Liver (tissue), 9 donors: ENCODE data around the gene SLC9A8. TPM values are rescaled to one million over a fixed set of nuclear protein-coding genes. Genes with fewer than 3 reads are reported as not detected.

Experiments
- DNase-seq: peaks from one replicate; pipeline ENCODE4 v3.0.0-alpha.2; 2017; ENCODE audit warnings: low spot score
- H3K27ac ChIP-seq, 2 donors: one replicate each; pipeline ENCODE4 v1.7.0; 2013; ENCODE audit warnings: inconsistent platforms in 2 of 2, low read length in 2 of 2, control low read depth in 1 of 2, low read depth in 1 of 2, mild to moderate bottlenecking in 1 of 2
- H3K27me3 ChIP-seq, 4 donors: one replicate each; pipeline versions ENCODE4 v1.6.1 to v1.7.0; 2013; ENCODE audit warnings: low read length in 3 of 4, inconsistent platforms in 1 of 4, mild to moderate bottlenecking in 1 of 4, moderate library complexity in 1 of 4; ENCODE audit not compliant: control insufficient read depth in 4 of 4, insufficient read depth in 4 of 4
- H3K36me3 ChIP-seq, 4 donors: one replicate each; pipeline versions ENCODE4 v1.6.1 to v1.7.0; 2013; ENCODE audit warnings: low read length in 3 of 4, mild to moderate bottlenecking in 3 of 4, low read depth in 1 of 4, moderate library complexity in 1 of 4; ENCODE audit not compliant: control insufficient read depth in 4 of 4, insufficient read depth in 3 of 4
- H3K4me1 ChIP-seq, 4 donors: one replicate each; pipeline versions ENCODE4 v1.6.1 to v1.7.0; 2013; ENCODE audit warnings: low read length in 3 of 4, mild to moderate bottlenecking in 3 of 4, moderate library complexity in 1 of 4; ENCODE audit not compliant: control insufficient read depth in 4 of 4, insufficient read depth in 4 of 4
- H3K4me3 ChIP-seq, 3 donors: one replicate each; pipeline versions ENCODE4 v1.6.1 to v1.7.0; 2013; ENCODE audit warnings: low read length in 3 of 3, control low read depth in 1 of 3, low read depth in 1 of 3, mild to moderate bottlenecking in 1 of 3
- H3K9ac ChIP-seq, 2 donors: one replicate each; pipeline ENCODE4 v1.7.0; 2013; ENCODE audit warnings: low read length in 2 of 2, mild to moderate bottlenecking in 2 of 2, moderate library complexity in 2 of 2, control low read depth in 1 of 2, low read depth in 1 of 2
- H3K9me3 ChIP-seq, 4 donors: one replicate each; pipeline versions ENCODE4 v1.6.1 to v1.7.0; 2013; ENCODE audit warnings: low read length in 3 of 4; ENCODE audit not compliant: control insufficient read depth in 4 of 4
- EGR1 ChIP-seq, 2 donors: IDR thresholded peaks; 2 replicates each; pipeline ENCODE4 v1.6.1; 2016 to 2018; ENCODE audit warnings: antibody characterized with exemption in 2 of 2, low read depth in 2 of 2
- FOXA1 ChIP-seq: IDR thresholded peaks from 2 replicates; pipeline ENCODE4 v1.6.1; 2016; ENCODE audit warnings: antibody characterized with exemption
- FOXA2 ChIP-seq: IDR thresholded peaks from 2 replicates; pipeline ENCODE4 v1.6.1; 2016; ENCODE audit warnings: antibody characterized with exemption
- GABPA ChIP-seq, 2 donors: IDR thresholded peaks in 1 of 2; conservative IDR thresholded peaks in 1 of 2; 2 replicates each; pipeline ENCODE4 v1.6.1; 2016; ENCODE audit warnings: antibody characterized with exemption in 2 of 2, mild to moderate bottlenecking in 1 of 2, moderate library complexity in 1 of 2
- HNF4A ChIP-seq, 2 donors: conservative IDR thresholded peaks; 2 replicates each; pipeline ENCODE4 v1.6.1; 2016; ENCODE audit warnings: antibody characterized with exemption in 2 of 2, mild to moderate bottlenecking in 2 of 2
- HNF4G ChIP-seq: IDR thresholded peaks from 2 replicates; pipeline ENCODE4 v1.6.1; 2016; ENCODE audit warnings: antibody characterized with exemption
- JUND ChIP-seq, 2 donors: IDR thresholded peaks; 2 replicates each; pipeline ENCODE4 v1.6.1; 2016; ENCODE audit warnings: antibody characterized with exemption in 2 of 2
- NR2F2 ChIP-seq: IDR thresholded peaks from 2 replicates; pipeline ENCODE4 v1.6.1; 2016; ENCODE audit warnings: antibody characterized with exemption
- RAD21 ChIP-seq, 2 donors: IDR thresholded peaks; 2 replicates each; pipeline ENCODE4 v1.6.1; 2016; ENCODE audit warnings: antibody characterized with exemption in 2 of 2, mild to moderate bottlenecking in 2 of 2
- RXRA ChIP-seq, 2 donors: IDR thresholded peaks; 2 replicates each; pipeline ENCODE4 v1.6.1; 2017 to 2018; ENCODE audit warnings: antibody characterized with exemption in 2 of 2, mild to moderate bottlenecking in 1 of 2
- SP1 ChIP-seq: IDR thresholded peaks from 2 replicates; pipeline ENCODE4 v1.6.1; 2018; ENCODE audit warnings: antibody characterized with exemption, mild to moderate bottlenecking
- TAF1 ChIP-seq: conservative IDR thresholded peaks from 2 replicates; pipeline ENCODE4 v1.6.1; 2016; ENCODE audit warnings: antibody characterized with exemption, mild to moderate bottlenecking
- YY1 ChIP-seq: IDR thresholded peaks from 2 replicates; pipeline ENCODE4 v1.6.1; 2016; ENCODE audit warnings: antibody characterized with exemption, mild to moderate bottlenecking
- WGBS: extraction: QIAGEN DNeasy Blood & Tissue Kit; methylation state at CpG from one replicate; pipeline ENCODE4 v1.1.7; 2013; 5-methylcytosine and 5-hydroxymethylcytosine counted together
- polyA plus RNA-seq, 2 donors: library from polyadenylated mRNA; stranded (reverse) in 1 of 2; unstranded in 1 of 2; fragments of 200-250 nt in 1 of 2; fragments of >200 nt in 1 of 2; fragmentation: Nextera tagmentation in 1 of 2; extraction: Ambion mirVana in 1 of 2; gene quantifications; one replicate each; pipeline versions ENCODE4 v1.2.1 to v1.2.3, GENCODE V29; 2013 to 2015
- total RNA-seq, 2 donors: library from RNA; depleted of rRNA; stranded (reverse); fragments of >200 nt; gene quantifications; one replicate each; pipeline ENCODE4 v1.2.3, GENCODE V29; 2014
- TF ChIP-seq, protein P1 (sequence below): IDR thresholded peaks from 2 replicates; pipeline ENCODE4 v1.6.1; 2016; ENCODE audit warnings: antibody characterized with exemption
- TF ChIP-seq, protein P2 (sequence below): IDR thresholded peaks from 2 replicates; pipeline ENCODE4 v1.6.1; 2016; ENCODE audit warnings: antibody characterized with exemption
- TF ChIP-seq, protein P3 (sequence below): IDR thresholded peaks from 2 replicates; pipeline ENCODE4 v1.6.1; 2016; ENCODE audit warnings: antibody characterized with exemption
- TF ChIP-seq, protein P4 (sequence below): IDR thresholded peaks from 2 replicates; pipeline ENCODE4 v1.6.1; 2016; ENCODE audit warnings: antibody characterized with exemption, mild to moderate bottlenecking
- TF ChIP-seq, protein P5 (sequence below): fragments of 150-350 bp; IDR thresholded peaks from 2 replicates; pipeline ENCODE4 v1.5.1; 2017; ENCODE audit warnings: improper control_type of control experiment, low read depth, low read length; ENCODE audit not compliant: missing input control
- donor health status: healthy.
- donor health status: healthy.
- donor health status: healthy.
- donor health status: healthy.
- donor health status: healthy.

SLC9A8 gene
- total and polyA plus RNA-seq, 4 donors = 4.0 to 9.5 (median 8.6) TPM

DNA sequence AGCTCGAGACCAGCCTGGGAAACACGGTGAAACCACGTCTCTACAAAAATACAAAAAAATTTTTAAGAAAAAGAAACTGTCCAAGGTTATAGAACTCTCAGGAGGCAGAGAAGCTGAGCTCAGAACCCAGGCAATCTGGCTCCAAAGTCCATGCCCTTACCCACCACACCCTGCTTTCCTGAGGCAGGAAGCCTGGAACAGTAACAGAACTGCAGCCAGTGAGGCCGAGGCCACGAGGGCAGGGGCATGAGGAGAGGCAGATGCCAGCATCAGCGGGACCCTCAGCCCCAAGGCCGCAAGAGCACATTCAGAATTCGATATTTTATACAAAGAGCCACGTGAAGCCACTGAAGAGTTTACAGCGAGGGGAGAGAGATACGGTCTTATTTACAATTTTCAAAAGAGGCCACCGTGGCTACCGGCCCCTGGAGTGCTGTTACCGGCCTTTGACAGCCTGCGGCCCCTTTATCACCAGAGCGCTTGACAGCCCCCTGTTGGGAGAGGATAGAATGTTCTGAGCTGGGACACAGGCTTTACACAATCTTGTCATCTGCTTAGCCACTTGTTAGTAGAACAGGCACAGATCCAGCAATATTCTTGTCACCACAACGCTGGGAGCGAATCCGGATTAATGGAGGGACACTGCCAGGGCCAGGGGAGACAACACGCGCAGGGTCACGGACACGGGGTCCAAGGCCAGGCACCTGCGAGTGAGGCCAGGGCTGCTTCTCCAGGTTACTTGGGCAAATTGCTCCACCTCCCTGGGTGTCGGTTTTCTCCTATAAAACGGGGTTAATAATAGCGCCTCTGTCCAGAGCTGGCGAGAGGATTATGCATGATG, 97.1 kb downstream of the SLC9A8 start:
- H3K4me1 ChIP-seq = peaks cover 4 to 39% (median 33%) of the 10 kb centered on the region in 4 donors
- WGBS = 28% methylated on average over 28 of the region's 28 CpGs
- H3K36me3 ChIP-seq = peaks cover 5 to 28% (median 9%) of the 10 kb centered on the region in 4 donors
- H3K4me3 ChIP-seq = no peak overlapping the region
- TF ChIP-seq, protein P1, sequence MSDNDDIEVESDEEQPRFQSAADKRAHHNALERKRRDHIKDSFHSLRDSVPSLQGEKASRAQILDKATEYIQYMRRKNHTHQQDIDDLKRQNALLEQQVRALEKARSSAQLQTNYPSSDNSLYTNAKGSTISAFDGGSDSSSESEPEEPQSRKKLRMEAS = no peak
- peak; percentile 88 to 90 for TF ChIP-seq HNF4A (conservative IDR thresholded peaks at IDR 0.05)
- no peak for TF ChIP-seq FOXA2
- TF ChIP-seq TAF1 = no peak
- TF ChIP-seq RXRA (IDR thresholded peaks at IDR 0.05) = peak; percentile 21 to 39
- TF ChIP-seq, protein P2, sequence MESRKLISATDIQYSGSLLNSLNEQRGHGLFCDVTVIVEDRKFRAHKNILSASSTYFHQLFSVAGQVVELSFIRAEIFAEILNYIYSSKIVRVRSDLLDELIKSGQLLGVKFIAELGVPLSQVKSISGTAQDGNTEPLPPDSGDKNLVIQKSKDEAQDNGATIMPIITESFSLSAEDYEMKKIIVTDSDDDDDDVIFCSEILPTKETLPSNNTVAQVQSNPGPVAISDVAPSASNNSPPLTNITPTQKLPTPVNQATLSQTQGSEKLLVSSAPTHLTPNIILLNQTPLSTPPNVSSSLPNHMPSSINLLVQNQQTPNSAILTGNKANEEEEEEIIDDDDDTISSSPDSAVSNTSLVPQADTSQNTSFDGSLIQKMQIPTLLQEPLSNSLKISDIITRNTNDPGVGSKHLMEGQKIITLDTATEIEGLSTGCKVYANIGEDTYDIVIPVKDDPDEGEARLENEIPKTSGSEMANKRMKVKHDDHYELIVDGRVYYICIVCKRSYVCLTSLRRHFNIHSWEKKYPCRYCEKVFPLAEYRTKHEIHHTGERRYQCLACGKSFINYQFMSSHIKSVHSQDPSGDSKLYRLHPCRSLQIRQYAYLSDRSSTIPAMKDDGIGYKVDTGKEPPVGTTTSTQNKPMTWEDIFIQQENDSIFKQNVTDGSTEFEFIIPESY = no peak
- no peak for TF ChIP-seq FOXA1
- TF ChIP-seq, protein P3, sequence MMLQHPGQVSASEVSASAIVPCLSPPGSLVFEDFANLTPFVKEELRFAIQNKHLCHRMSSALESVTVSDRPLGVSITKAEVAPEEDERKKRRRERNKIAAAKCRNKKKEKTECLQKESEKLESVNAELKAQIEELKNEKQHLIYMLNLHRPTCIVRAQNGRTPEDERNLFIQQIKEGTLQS = no peak
- no peak for TF ChIP-seq HNF4G
- TF ChIP-seq SP1 = peak; percentile 71
- TF ChIP-seq, protein P4, sequence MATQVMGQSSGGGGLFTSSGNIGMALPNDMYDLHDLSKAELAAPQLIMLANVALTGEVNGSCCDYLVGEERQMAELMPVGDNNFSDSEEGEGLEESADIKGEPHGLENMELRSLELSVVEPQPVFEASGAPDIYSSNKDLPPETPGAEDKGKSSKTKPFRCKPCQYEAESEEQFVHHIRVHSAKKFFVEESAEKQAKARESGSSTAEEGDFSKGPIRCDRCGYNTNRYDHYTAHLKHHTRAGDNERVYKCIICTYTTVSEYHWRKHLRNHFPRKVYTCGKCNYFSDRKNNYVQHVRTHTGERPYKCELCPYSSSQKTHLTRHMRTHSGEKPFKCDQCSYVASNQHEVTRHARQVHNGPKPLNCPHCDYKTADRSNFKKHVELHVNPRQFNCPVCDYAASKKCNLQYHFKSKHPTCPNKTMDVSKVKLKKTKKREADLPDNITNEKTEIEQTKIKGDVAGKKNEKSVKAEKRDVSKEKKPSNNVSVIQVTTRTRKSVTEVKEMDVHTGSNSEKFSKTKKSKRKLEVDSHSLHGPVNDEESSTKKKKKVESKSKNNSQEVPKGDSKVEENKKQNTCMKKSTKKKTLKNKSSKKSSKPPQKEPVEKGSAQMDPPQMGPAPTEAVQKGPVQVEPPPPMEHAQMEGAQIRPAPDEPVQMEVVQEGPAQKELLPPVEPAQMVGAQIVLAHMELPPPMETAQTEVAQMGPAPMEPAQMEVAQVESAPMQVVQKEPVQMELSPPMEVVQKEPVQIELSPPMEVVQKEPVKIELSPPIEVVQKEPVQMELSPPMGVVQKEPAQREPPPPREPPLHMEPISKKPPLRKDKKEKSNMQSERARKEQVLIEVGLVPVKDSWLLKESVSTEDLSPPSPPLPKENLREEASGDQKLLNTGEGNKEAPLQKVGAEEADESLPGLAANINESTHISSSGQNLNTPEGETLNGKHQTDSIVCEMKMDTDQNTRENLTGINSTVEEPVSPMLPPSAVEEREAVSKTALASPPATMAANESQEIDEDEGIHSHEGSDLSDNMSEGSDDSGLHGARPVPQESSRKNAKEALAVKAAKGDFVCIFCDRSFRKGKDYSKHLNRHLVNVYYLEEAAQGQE = peak; percentile 15
- TF ChIP-seq RAD21 (IDR thresholded peaks at IDR 0.05) = peak; percentile 69 to 76
- TF ChIP-seq YY1 = peak; percentile 10
- peak; percentile 25 for TF ChIP-seq NR2F2
- TF ChIP-seq JUND (IDR thresholded peaks at IDR 0.05) = peak; percentile 6 to 11
- no peak for TF ChIP-seq EGR1 (IDR thresholded peaks at IDR 0.05; ENCODE audit: low read depth in 2 of 2)
- TF ChIP-seq GABPA (IDR thresholded peaks at IDR 0.05 in 1 of 2, conservative IDR thresholded peaks at IDR 0.05 in 1 of 2) = no peak
- TF ChIP-seq, protein P5, sequence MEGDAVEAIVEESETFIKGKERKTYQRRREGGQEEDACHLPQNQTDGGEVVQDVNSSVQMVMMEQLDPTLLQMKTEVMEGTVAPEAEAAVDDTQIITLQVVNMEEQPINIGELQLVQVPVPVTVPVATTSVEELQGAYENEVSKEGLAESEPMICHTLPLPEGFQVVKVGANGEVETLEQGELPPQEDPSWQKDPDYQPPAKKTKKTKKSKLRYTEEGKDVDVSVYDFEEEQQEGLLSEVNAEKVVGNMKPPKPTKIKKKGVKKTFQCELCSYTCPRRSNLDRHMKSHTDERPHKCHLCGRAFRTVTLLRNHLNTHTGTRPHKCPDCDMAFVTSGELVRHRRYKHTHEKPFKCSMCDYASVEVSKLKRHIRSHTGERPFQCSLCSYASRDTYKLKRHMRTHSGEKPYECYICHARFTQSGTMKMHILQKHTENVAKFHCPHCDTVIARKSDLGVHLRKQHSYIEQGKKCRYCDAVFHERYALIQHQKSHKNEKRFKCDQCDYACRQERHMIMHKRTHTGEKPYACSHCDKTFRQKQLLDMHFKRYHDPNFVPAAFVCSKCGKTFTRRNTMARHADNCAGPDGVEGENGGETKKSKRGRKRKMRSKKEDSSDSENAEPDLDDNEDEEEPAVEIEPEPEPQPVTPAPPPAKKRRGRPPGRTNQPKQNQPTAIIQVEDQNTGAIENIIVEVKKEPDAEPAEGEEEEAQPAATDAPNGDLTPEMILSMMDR = peak; percentile 50
- H3K27ac ChIP-seq = peak overlapping the region; percentile 46 to 54
- H3K9ac ChIP-seq = peak overlapping the region in 1 of 2 donors; percentile 1
- DNase-seq = no peak
- no peaks in the 10 kb centered on the region for H3K27me3 ChIP-seq
- no peaks in the 10 kb centered on the region for H3K9me3 ChIP-seq
